ENCODE results near the gene ACE.

ACE gene

GRCh38 chr17:63498626-63499195 lies 21.9 kb downstream of the ACE start:
- peaks cover 15% of the 10 kb centered on the region for H3K27me3 ChIP-seq (ENCODE audit: insufficient read depth, insufficient read length)
- no peak overlapping the region for H3K9ac ChIP-seq (ENCODE audit: insufficient read length, low read depth)

GRCh38 chr17:63500543-63501390 lies 23.9 kb downstream of the ACE start:
- no peaks in the 10 kb centered on the region; the same call in 1 of the 2 replicates for H3K9me3 ChIP-seq (ENCODE audit: insufficient read depth, low read length)
- no peaks in the 10 kb centered on the region for H3K36me3 ChIP-seq (ENCODE audit: insufficient read depth, insufficient read length, low read length)
- H3K4me1 ChIP-seq (ENCODE audit: insufficient read depth, insufficient read length): peaks cover 5% of the 10 kb centered on the region
- DNase-seq (ENCODE audit: low read depth, low spot score): no peak
- no peak overlapping the region for H3K9ac ChIP-seq (ENCODE audit: insufficient read length, low read depth)
- TF ChIP-seq SUZ12 (IDR thresholded peaks at IDR 0.05; ENCODE audit: extremely low read depth, insufficient read depth, insufficient read length) (no peak), ZNF274 (IDR thresholded peaks at IDR 0.05; ENCODE audit: low read depth, low read length) (no peak), YY1 (IDR thresholded peaks at IDR 0.05; ENCODE audit: insufficient read depth, insufficient read length) (no peak)
- H3K4me3 ChIP-seq (ENCODE audit: insufficient read length, low read depth): no peak overlapping the region
- H3K27me3 ChIP-seq (ENCODE audit: insufficient read depth, insufficient read length): peaks cover 15% of the 10 kb centered on the region

More at GRCh38 chr17:63498626-63499195, 21.9 kb downstream of the ACE start:
- no peak for DNase-seq (ENCODE audit: low read depth, low spot score)
- Histone ChIP-seq H3K4me3 (ENCODE audit: insufficient read length, low read depth) (no peak overlapping the region), H3K9me3 (ENCODE audit: insufficient read depth, low read length) (no peaks in the 10 kb centered on the region), H3K36me3 (ENCODE audit: insufficient read depth, insufficient read length, low read length) (no peaks in the 10 kb centered on the region), H3K4me1 (ENCODE audit: insufficient read depth, insufficient read length) (peaks cover 5% of the 10 kb centered on the region)
- no peak for TF ChIP-seq YY1 (IDR thresholded peaks at IDR 0.05; ENCODE audit: insufficient read depth, insufficient read length)
- TF ChIP-seq SUZ12 (IDR thresholded peaks at IDR 0.05; ENCODE audit: extremely low read depth, insufficient read depth, insufficient read length): no peak
- TF ChIP-seq ZNF274 (IDR thresholded peaks at IDR 0.05; ENCODE audit: low read depth, low read length): no peak

- H3K9me3 ChIP-seq (ENCODE audit: insufficient read depth, low read length): no peaks in the 10 kb centered on the region; the same call in 1 of the 2 replicates
- no peak for TF ChIP-seq SUZ12 (IDR thresholded peaks at IDR 0.05; ENCODE audit: extremely low read depth, insufficient read depth, insufficient read length)
- no peak for TF ChIP-seq YY1 (IDR thresholded peaks at IDR 0.05; ENCODE audit: insufficient read depth, insufficient read length)
- TF ChIP-seq ZNF274 (IDR thresholded peaks at IDR 0.05; ENCODE audit: low read depth, low read length): no peak
- H3K4me3 ChIP-seq (ENCODE audit: insufficient read length, low read depth): no peak overlapping the region
- no peak for DNase-seq (ENCODE audit: low read depth, low spot score)
- peaks cover 3% of the 10 kb centered on the region for H3K4me1 ChIP-seq (ENCODE audit: insufficient read depth, insufficient read length)
- H3K9ac ChIP-seq (ENCODE audit: insufficient read length, low read depth): no peak overlapping the region
- peaks cover 17% of the 10 kb centered on the region for H3K27me3 ChIP-seq (ENCODE audit: insufficient read depth, insufficient read length)
- no peaks in the 10 kb centered on the region for H3K36me3 ChIP-seq (ENCODE audit: insufficient read depth, insufficient read length, low read length)
These were observed 26.5 kb downstream of the ACE start for GRCh38 chr17:63503341-63503705.

GRCh38 chr17:63504261-63504660 lies 27.4 kb downstream of the ACE start:
- Histone ChIP-seq H3K4me1 (ENCODE audit: insufficient read depth, insufficient read length) (no peaks in the 10 kb centered on the region), H3K27me3 (ENCODE audit: insufficient read depth, insufficient read length) (peaks cover 18% of the 10 kb centered on the region), H3K9me3 (ENCODE audit: insufficient read depth, low read length) (no peaks in the 10 kb centered on the region; the same call in 1 of the 2 replicates), H3K9ac (ENCODE audit: insufficient read length, low read depth) (no peak overlapping the region), H3K4me3 (ENCODE audit: insufficient read length, low read depth) (no peak overlapping the region), H3K36me3 (ENCODE audit: insufficient read depth, insufficient read length, low read length) (no peaks in the 10 kb centered on the region)
- no peak for TF ChIP-seq ZNF274 (IDR thresholded peaks at IDR 0.05; ENCODE audit: low read depth, low read length)
- no peak for TF ChIP-seq YY1 (IDR thresholded peaks at IDR 0.05; ENCODE audit: insufficient read depth, insufficient read length)
- TF ChIP-seq SUZ12 (IDR thresholded peaks at IDR 0.05; ENCODE audit: extremely low read depth, insufficient read depth, insufficient read length): no peak
- DNase-seq (ENCODE audit: low read depth, low spot score): no peak

GRCh38 chr17:63505341-63505740 lies 28.5 kb downstream of the ACE start:
- no peaks in the 10 kb centered on the region for H3K36me3 ChIP-seq (ENCODE audit: insufficient read depth, insufficient read length, low read length)
- TF ChIP-seq YY1 (IDR thresholded peaks at IDR 0.05; ENCODE audit: insufficient read depth, insufficient read length) (no peak), ZNF274 (IDR thresholded peaks at IDR 0.05; ENCODE audit: low read depth, low read length) (no peak), SUZ12 (IDR thresholded peaks at IDR 0.05; ENCODE audit: extremely low read depth, insufficient read depth, insufficient read length) (no peak)
- no peaks in the 10 kb centered on the region for H3K4me1 ChIP-seq (ENCODE audit: insufficient read depth, insufficient read length)
- H3K27me3 ChIP-seq (ENCODE audit: insufficient read depth, insufficient read length): peaks cover 17% of the 10 kb centered on the region
- no peak for DNase-seq (ENCODE audit: low read depth, low spot score)
- H3K9ac ChIP-seq (ENCODE audit: insufficient read length, low read depth): no peak overlapping the region
- H3K9me3 ChIP-seq (ENCODE audit: insufficient read depth, low read length): no peaks in the 10 kb centered on the region; the same call in 1 of the 2 replicates
- no peak overlapping the region for H3K4me3 ChIP-seq (ENCODE audit: insufficient read length, low read depth)

GRCh38 chr17:63506627-63507026 lies 29.8 kb downstream of the ACE start:
- TF ChIP-seq YY1 (IDR thresholded peaks at IDR 0.05; ENCODE audit: insufficient read depth, insufficient read length) (no peak), ZNF274 (IDR thresholded peaks at IDR 0.05; ENCODE audit: low read depth, low read length) (no peak), SUZ12 (IDR thresholded peaks at IDR 0.05; ENCODE audit: extremely low read depth, insufficient read depth, insufficient read length) (no peak)
- DNase-seq (ENCODE audit: low read depth, low spot score): no peak
- Histone ChIP-seq H3K9ac (ENCODE audit: insufficient read length, low read depth) (no peak overlapping the region), H3K9me3 (ENCODE audit: insufficient read depth, low read length) (no peaks in the 10 kb centered on the region; the same call in 1 of the 2 replicates), H3K36me3 (ENCODE audit: insufficient read depth, insufficient read length, low read length) (no peaks in the 10 kb centered on the region), H3K27me3 (ENCODE audit: insufficient read depth, insufficient read length) (peaks cover 6% of the 10 kb centered on the region), H3K4me3 (ENCODE audit: insufficient read length, low read depth) (no peak overlapping the region), H3K4me1 (ENCODE audit: insufficient read depth, insufficient read length) (no peaks in the 10 kb centered on the region)

- H3K36me3 ChIP-seq (ENCODE audit: insufficient read depth, insufficient read length, low read length): no peaks in the 10 kb centered on the region
- H3K27me3 ChIP-seq (ENCODE audit: insufficient read depth, insufficient read length): peaks cover 11% of the 10 kb centered on the region
- H3K4me3 ChIP-seq (ENCODE audit: insufficient read length, low read depth): no peak overlapping the region
- no peaks in the 10 kb centered on the region for H3K9me3 ChIP-seq (ENCODE audit: insufficient read depth, low read length)
- no peaks in the 10 kb centered on the region for H3K4me1 ChIP-seq (ENCODE audit: insufficient read depth, insufficient read length)
- H3K9ac ChIP-seq (ENCODE audit: insufficient read length, low read depth): no peak overlapping the region
- TF ChIP-seq SUZ12 (IDR thresholded peaks at IDR 0.05; ENCODE audit: extremely low read depth, insufficient read depth, insufficient read length) (no peak), ZNF274 (IDR thresholded peaks at IDR 0.05; ENCODE audit: low read depth, low read length) (no peak), YY1 (IDR thresholded peaks at IDR 0.05; ENCODE audit: insufficient read depth, insufficient read length) (no peak)
- no peak for DNase-seq (ENCODE audit: low read depth, low spot score)
These were observed 34.5 kb downstream of the ACE start for GRCh38 chr17:63511331-63511730.
